ENCODE measurements around the gene MTA1.
A peak's percentile ranks its signal among the peaks of the same experiment; 100 is the strongest.

MTA1 gene

DNA sequence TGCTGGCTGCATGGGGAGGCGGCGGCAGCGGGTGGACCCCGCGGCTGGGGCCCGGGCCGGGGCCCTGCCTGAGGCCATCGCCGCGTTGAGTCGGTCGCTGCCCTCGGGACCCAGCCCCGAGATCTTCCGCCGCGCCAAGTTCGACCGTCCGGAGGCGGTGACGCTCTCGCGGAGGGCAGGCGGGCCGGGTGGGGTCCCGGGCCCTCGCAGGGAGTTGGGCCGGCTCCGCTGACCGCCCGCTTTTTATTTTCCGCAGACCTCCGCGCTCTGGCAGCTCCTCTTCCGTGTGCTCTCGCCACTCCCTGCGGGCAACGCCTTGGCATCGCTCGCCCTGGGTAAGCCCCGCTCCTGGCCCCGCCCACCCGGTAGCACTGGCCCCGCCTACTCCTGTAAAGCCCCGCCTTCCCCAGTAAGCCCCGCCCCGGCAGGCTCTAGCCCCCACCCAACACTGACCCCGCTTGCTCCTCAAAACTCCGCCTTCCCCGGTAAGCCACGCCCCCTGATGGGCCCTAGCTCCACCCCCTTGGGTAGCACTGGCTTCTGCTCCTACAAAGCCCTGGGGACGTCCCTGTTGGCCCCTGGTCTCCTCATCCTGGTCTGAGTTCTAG is 71.8 kb downstream of the MTA1 start:
- intact Hi-C loops (cut with DNase I; ENCODE audit: low total_unique reads): loop anchor here (2.0 to 10.0 kb wide), 5 partner anchors 36 to 507 kb away; partner anchors contain the start of genes BRF1, CLBA1 and TMEM121
- H3K27me3 ChIP-seq: no peaks in the 10 kb centered on the region
- H3K27ac ChIP-seq: peak overlapping the region; percentile 55 to 97
- peak; percentile 60 to 85 for DNase-seq
- peaks cover 0 to 12% (median 0%) of the 10 kb centered on the region in 3 donors for H3K36me3 ChIP-seq
- H3K9me3 ChIP-seq: no peaks in the 10 kb centered on the region
- peaks cover 0 to 65% (median 40%) of the 10 kb centered on the region in 4 donors for H3K4me1 ChIP-seq
- H3K4me3 ChIP-seq: peak overlapping the region; percentile 58 to 62
- TF ChIP-seq CTCF (IDR thresholded peaks at IDR 0.05): no peak

DNA sequence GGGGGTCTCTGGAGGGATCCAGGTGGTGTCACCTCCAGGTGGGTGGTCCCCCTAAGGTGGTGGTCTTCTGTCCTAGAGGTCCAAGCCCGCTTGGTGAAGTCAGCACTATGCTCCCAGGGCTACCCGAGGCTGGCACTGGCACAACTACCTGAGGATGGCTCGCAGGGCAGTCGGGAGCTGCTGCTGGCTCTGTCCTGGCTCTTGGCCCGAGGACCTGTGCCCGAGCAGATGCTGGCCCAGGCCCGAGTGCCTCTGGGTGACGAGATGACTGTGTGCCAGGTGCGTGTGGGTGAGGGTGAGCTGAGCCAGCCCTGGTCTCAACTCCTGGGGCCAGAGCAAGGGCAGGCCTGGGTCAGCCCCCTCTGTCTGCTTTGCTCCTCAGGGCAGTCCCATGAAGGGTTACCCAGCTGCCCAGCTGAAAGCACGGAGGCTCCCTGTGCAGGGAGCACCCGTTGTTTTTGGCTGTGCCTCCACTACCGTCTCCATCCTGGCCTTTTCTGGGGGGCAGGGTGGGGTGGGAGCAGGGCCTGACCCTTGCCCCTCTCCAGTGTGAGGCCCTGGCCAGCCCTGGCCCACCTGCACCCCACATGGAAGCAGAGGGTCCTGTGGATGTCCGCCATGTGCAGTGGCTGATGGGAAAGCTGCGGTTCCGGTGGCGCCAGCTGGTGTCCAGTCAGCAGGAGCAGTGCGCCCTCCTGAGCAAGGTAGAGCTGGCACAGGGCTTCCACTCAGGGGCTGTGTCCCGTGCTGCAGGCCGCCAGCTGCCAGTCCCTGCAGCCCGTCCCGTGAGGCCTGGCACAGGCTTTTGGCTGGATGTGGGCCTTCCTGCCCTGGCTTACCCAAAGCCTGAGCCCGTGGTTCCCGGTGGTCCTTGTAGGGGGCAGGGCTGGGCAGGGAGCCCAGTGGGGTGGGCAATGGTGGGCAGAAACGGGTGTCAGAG is 72.7 kb downstream of the MTA1 start:
- peaks cover 0 to 57% (median 34%) of the 10 kb centered on the region in 4 donors for H3K4me1 ChIP-seq
- intact Hi-C loops (cut with DNase I; ENCODE audit: low total_unique reads): loop anchor here (5.0 to 10.0 kb wide), 3 partner anchors 35 to 508 kb away; partner anchors contain the start of genes BRF1, CLBA1 and TMEM121

GRCh38 chr14:105492971-105493871 is 73.6 kb downstream of the MTA1 start:
- H3K4me1 ChIP-seq: peaks cover 0 to 48% (median 27%) of the 10 kb centered on the region in 4 donors
- no peak for TF ChIP-seq CTCF (IDR thresholded peaks at IDR 0.05)
- peaks cover 0 to 20% (median 6%) of the 10 kb centered on the region in 3 donors for H3K36me3 ChIP-seq
- intact Hi-C loops (cut with DNase I; ENCODE audit: low total_unique reads): loop anchor here (5.0 to 10.0 kb wide), 3 partner anchors 34 to 508 kb away; partner anchors contain the start of genes BRF1, CLBA1 and TMEM121
- no peak overlapping the region for H3K27ac ChIP-seq
- H3K9me3 ChIP-seq: no peaks in the 10 kb centered on the region
- H3K4me3 ChIP-seq: no peak overlapping the region
- DNase-seq: peak in 1 of 2 donors; percentile 66
- no peaks in the 10 kb centered on the region for H3K27me3 ChIP-seq

More for the DNA sequence above, 72.7 kb downstream of the MTA1 start:
- H3K27me3 ChIP-seq: no peaks in the 10 kb centered on the region
- peaks cover 0 to 12% (median 0%) of the 10 kb centered on the region in 3 donors for H3K36me3 ChIP-seq
- H3K4me3 ChIP-seq: peak overlapping the region in 1 of 2 donors; percentile 62
- DNase-seq: peak; percentile 30 to 74
- H3K27ac ChIP-seq: no peak overlapping the region
- H3K9me3 ChIP-seq: no peaks in the 10 kb centered on the region
- no peak for TF ChIP-seq CTCF (IDR thresholded peaks at IDR 0.05)

DNA sequence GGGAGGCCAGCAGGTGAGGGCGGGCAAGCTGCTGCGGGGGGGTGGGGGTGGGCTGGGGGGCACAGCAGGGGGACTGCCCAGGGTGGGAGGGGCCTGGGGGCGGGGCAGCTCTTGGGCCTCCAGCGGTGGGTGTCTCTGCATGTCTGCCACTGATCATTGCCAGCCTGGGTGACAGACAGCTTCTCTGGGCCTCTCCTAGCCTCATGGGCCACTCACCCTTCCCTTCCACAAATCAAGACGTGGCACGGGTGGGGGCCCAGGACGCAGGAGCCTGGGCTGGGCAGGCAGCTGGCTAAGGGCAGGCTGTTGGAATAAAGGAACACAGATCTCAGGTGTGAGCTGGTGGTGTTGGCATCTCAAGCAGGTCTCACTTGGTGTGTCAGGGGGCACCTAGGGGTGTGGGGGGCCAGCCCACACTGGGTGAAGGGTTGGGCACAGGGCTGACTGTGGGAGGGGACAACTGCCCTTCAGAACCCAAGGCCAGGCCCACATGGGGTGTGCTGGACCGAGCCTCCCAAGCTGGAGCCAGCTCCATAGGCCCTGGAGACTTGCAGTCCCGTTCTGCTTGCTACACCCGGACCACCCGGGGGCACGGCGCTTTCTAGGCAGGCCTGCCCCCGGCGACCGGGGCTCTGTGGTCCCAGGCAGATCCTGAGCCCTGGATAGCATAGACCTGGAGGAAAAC is 74.4 kb downstream of the MTA1 start:
- Histone ChIP-seq H3K36me3 (peaks cover 6 to 27% (median 7%) of the 10 kb centered on the region in 3 donors), H3K9me3 (no peaks in the 10 kb centered on the region), H3K4me1 (peaks cover 0 to 40% (median 19%) of the 10 kb centered on the region in 4 donors), H3K4me3 (no peak overlapping the region), H3K27ac (no peak overlapping the region), H3K27me3 (no peaks in the 10 kb centered on the region)
- intact Hi-C loops (cut with DNase I; ENCODE audit: low total_unique reads): loop anchor here (5.0 to 10.0 kb wide), 3 partner anchors 33 to 509 kb away; partner anchors contain the start of genes BRF1, CLBA1 and TMEM121
- no peak for TF ChIP-seq CTCF (IDR thresholded peaks at IDR 0.05)
- peak in 1 of 2 donors; percentile 71 for DNase-seq
